ENCODE data around the gene EGFL6. TPM values are rescaled to one million over a fixed set of nuclear protein-coding genes. Genes with fewer than 3 reads are reported as not detected.

Gene EGFL6
- total and polyA plus RNA-seq, 2 experiments from 2014 or later, result not detected

GRCh38 chrX:13607331-13607995 lies 38.1 kb downstream of the EGFL6 start:
- Histone ChIP-seq H3F3A (ENCODE audit: insufficient read depth) (no peaks in the 10 kb centered on the region), H3K36me3 (ENCODE audit: low read depth) (no peaks in the 10 kb centered on the region), H3K9ac (no peak overlapping the region), H3K4me3 (no peak overlapping the region), H2AFZ (no peak overlapping the region), H3K9me2 (ENCODE audit: insufficient read depth) (no peaks in the 10 kb centered on the region), H3K4me1 (ENCODE audit: insufficient read depth) (no peaks in the 10 kb centered on the region), H3K27me3 (replicated peaks; ENCODE audit: insufficient read depth) (no peaks in the 10 kb centered on the region), H3K79me2 (ENCODE audit: insufficient read depth) (no peaks in the 10 kb centered on the region), H3K9me3 (ENCODE audit: low read depth) (no peaks in the 10 kb centered on the region), H3K4me2 (ENCODE audit: unreplicated experiment) (no peak overlapping the region), H3K27ac (no peak overlapping the region), H4K20me1 (ENCODE audit: insufficient read depth) (no peaks in the 10 kb centered on the region)
- DNase-seq, result no peak
- in situ Hi-C loops (cut with MboI), result no loop called here
- 56% methylated on average over 6 of the region's 6 CpGs for WGBS, 2 experiments (ENCODE audit: low coverage in 1 of 2, low lambda C conversion rate in 2 of 2, missing lambda C conversion rate in 2 of 2)
- no peak for TF ChIP-seq EZH2phosphoT487 (IDR thresholded peaks at IDR 0.05; ENCODE audit: insufficient read depth, low read depth)
- TF ChIP-seq EZH2 (IDR thresholded peaks at IDR 0.05; ENCODE audit: insufficient read depth, poor library complexity, severe bottlenecking), result no peak

DNA sequence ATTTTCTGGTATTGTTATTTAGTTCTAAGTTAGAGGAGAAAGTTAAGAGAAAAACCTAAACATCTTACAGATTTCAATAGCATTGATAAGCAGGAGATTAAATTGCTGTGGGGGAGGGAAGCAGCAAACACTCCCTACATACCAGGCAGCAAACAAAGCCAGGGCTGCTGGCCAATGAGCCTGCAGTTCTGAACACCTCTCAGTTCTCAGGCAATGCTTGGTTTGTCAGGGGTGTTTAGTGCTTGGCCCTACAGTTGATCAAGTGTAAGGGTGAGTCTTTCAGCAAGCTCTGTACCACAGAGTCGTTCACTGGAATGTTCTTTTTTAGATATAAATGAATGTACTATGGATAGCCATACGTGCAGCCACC lies 38.6 kb downstream of the EGFL6 start:
- DNase-seq, result no peak
- H3K4me1 ChIP-seq (ENCODE audit: insufficient read depth), result no peaks in the 10 kb centered on the region
- H3K27me3 ChIP-seq (replicated peaks; ENCODE audit: insufficient read depth), result no peaks in the 10 kb centered on the region
- H2AFZ ChIP-seq, result no peak overlapping the region
- no peak overlapping the region for H3K27ac ChIP-seq
- no peaks in the 10 kb centered on the region for H3K79me2 ChIP-seq (ENCODE audit: insufficient read depth)
- no peaks in the 10 kb centered on the region for H3K36me3 ChIP-seq (ENCODE audit: low read depth)
- TF ChIP-seq EZH2phosphoT487 (IDR thresholded peaks at IDR 0.05; ENCODE audit: insufficient read depth, low read depth), result no peak
- no peak for TF ChIP-seq EZH2 (IDR thresholded peaks at IDR 0.05; ENCODE audit: insufficient read depth, poor library complexity, severe bottlenecking)
- in situ Hi-C loops (cut with MboI), result no loop called here
- no peak overlapping the region for H3K9ac ChIP-seq
- no peaks in the 10 kb centered on the region for H3K9me2 ChIP-seq (ENCODE audit: insufficient read depth)
- H3K9me3 ChIP-seq (ENCODE audit: low read depth), result no peaks in the 10 kb centered on the region
- no peak overlapping the region for H3K4me3 ChIP-seq
- no peak overlapping the region for H3K4me2 ChIP-seq (ENCODE audit: unreplicated experiment)
- 17 to 18% methylated on average over 2 of the region's 2 CpGs for WGBS, 2 experiments (ENCODE audit: low coverage in 1 of 2, low lambda C conversion rate in 2 of 2, missing lambda C conversion rate in 2 of 2)
- H3F3A ChIP-seq (ENCODE audit: insufficient read depth), result no peaks in the 10 kb centered on the region
- H4K20me1 ChIP-seq (ENCODE audit: insufficient read depth), result no peaks in the 10 kb centered on the region

DNA sequence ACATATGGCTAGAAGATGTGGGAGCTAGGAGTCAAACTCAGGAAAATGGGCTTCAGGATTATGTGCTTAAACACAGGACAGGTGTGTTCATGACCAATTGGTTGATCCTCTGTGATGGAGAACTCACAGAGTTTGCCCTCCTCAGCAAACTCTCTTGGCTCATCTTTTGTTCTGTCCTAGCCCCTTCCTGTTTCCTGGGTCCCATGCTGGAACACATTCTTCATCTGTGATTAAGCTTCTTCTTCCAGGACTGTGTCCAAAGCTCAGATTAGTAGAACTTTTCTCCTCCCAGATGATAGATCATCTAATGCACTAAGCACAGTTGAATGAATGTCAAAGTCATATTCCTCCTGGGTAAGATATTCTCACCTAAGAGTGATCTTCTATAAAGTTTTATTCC lies 44.8 kb downstream of the EGFL6 start:
- Histone ChIP-seq H3K79me2 (ENCODE audit: insufficient read depth) (no peaks in the 10 kb centered on the region), H3K36me3 (ENCODE audit: low read depth) (no peaks in the 10 kb centered on the region), H3K27me3 (replicated peaks; ENCODE audit: insufficient read depth) (no peaks in the 10 kb centered on the region), H3K4me1 (ENCODE audit: insufficient read depth) (no peaks in the 10 kb centered on the region), H3K4me2 (ENCODE audit: unreplicated experiment) (no peak overlapping the region), H2AFZ (no peak overlapping the region), H3K27ac (no peak overlapping the region), H3K9me3 (ENCODE audit: low read depth) (no peaks in the 10 kb centered on the region), H3F3A (ENCODE audit: insufficient read depth) (no peaks in the 10 kb centered on the region), H3K9ac (no peak overlapping the region), H3K9me2 (ENCODE audit: insufficient read depth) (no peaks in the 10 kb centered on the region), H4K20me1 (ENCODE audit: insufficient read depth) (no peaks in the 10 kb centered on the region), H3K4me3 (no peak overlapping the region)
- DNase-seq, result peak; percentile 1
- TF ChIP-seq EZH2 (IDR thresholded peaks at IDR 0.05; ENCODE audit: insufficient read depth, poor library complexity, severe bottlenecking) (no peak), EZH2phosphoT487 (IDR thresholded peaks at IDR 0.05; ENCODE audit: insufficient read depth, low read depth) (no peak)
- in situ Hi-C loops (cut with MboI), result no loop called here

GRCh38 chrX:13620207-13620606 lies 50.8 kb downstream of the EGFL6 start:
- Histone ChIP-seq H3K4me1 (ENCODE audit: insufficient read depth) (no peaks in the 10 kb centered on the region), H3K9me3 (ENCODE audit: low read depth) (no peaks in the 10 kb centered on the region), H3K79me2 (ENCODE audit: insufficient read depth) (no peaks in the 10 kb centered on the region), H2AFZ (no peak overlapping the region), H3K9ac (no peak overlapping the region), H3K27ac (no peak overlapping the region), H3K9me2 (ENCODE audit: insufficient read depth) (no peaks in the 10 kb centered on the region), H4K20me1 (ENCODE audit: insufficient read depth) (no peaks in the 10 kb centered on the region), H3F3A (ENCODE audit: insufficient read depth) (no peaks in the 10 kb centered on the region), H3K4me3 (no peak overlapping the region), H3K27me3 (replicated peaks; ENCODE audit: insufficient read depth) (no peaks in the 10 kb centered on the region), H3K4me2 (ENCODE audit: unreplicated experiment) (no peak overlapping the region), H3K36me3 (ENCODE audit: low read depth) (no peaks in the 10 kb centered on the region)
- DNase-seq, result no peak
- in situ Hi-C loops (cut with MboI), result no loop called here
- 0% methylated on average over 1 of the region's 1 CpG for WGBS, 2 experiments (ENCODE audit: low coverage in 1 of 2, low lambda C conversion rate in 2 of 2, missing lambda C conversion rate in 2 of 2)
- TF ChIP-seq EZH2 (IDR thresholded peaks at IDR 0.05; ENCODE audit: insufficient read depth, poor library complexity, severe bottlenecking) (no peak), EZH2phosphoT487 (IDR thresholded peaks at IDR 0.05; ENCODE audit: insufficient read depth, low read depth) (no peak)

Data from GM23248 (cell line).